GM21367 (cell line): ENCODE measurements around the gene DAB1.
A peak's percentile ranks its signal among the peaks of the same experiment; 100 is the strongest.
"Not testable (repeated sequence)": the region's sequence is repeated elsewhere in the genome, so short reads cannot be mapped to it uniquely, and the experiment has no call there.

ENCODE experiments used
- ATAC-seq: cut with Tn5 transposase; IDR thresholded peaks from one replicate; pipeline ENCODE4 v1.9.1; 2021; ENCODE audit not compliant: unreplicated experiment

Gene DAB1

DNA sequence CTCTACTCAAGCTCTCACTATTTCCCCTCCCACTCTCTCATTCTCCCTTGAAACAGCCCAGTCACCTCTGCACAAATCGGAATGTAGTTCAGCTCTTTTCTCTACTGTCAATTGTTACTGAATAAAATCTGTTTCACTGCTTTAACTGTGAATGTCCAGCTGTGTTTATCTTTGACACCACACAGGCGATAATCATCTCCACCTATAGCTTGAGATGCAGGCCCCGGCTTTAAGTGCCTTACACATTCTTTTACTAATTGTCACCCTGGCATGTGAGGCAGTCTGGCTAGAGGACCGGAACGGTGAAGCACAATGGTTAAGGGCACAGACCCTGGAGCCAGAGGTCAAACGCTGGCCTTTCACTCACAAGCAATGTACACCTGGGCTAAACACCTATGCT, 335.2 kb downstream of the DAB1 start:
- no peak for ATAC-seq

DNA sequence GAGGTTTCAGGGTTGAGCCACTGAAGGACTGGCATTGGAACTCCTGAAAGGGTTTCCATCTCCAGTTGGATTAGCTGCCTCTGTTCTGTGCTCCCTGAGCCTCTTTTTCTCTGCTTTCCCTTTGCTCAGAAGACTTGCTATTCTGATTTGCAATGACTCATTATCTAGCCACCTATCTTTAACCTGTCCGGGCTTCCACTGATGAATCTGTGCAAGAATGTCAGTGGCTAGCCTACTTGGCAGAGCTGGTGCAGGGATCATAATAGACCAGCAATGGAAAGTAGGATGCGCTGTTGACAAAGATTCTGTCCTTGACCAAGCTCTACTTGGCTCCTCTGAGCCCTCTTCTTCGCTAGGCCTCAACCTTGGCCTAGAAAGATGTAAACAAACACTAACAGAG, 336.2 kb downstream of the DAB1 start:
- not testable (repeated sequence) for ATAC-seq

DNA sequence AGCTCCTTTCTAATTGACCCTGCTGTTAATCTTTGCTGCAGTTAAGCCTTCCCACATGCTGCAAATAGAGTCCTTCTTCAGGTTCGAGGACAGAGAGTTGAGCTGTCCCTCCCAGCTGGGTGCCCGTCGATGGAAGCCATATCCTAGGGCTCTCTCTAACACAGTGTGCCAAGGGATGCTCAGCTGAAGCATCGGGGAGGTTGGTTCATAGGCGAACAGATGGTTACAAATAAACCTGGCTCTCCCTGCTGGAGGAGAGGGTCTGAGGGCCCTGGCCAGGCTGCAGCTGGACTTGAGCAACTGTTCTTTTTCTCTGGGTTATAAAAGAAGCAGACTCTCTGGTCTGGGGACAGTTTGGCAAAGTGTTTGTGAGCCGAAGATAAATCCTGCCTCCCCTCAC, 337.7 kb downstream of the DAB1 start:
- ATAC-seq = no peak

DNA sequence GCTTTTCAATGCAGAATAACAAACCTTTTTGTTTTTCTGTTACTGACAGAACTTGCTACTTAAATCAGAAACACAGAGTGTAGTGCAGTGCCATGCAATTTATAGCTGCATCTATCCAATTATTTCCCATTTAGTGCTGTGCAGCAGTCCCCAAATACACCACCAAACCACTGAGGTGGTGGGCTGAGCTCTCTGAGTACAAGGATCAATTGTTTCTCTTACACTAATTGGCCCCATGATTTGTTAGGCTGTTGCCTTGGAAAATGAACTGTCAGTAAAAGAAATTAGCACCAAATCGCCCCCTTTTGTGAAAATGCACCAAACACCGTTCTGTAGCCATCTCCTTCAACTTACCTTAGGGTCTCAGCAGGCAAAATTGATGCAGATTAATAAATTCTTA, 339.2 kb downstream of the DAB1 start:
- ATAC-seq = no peak

DNA sequence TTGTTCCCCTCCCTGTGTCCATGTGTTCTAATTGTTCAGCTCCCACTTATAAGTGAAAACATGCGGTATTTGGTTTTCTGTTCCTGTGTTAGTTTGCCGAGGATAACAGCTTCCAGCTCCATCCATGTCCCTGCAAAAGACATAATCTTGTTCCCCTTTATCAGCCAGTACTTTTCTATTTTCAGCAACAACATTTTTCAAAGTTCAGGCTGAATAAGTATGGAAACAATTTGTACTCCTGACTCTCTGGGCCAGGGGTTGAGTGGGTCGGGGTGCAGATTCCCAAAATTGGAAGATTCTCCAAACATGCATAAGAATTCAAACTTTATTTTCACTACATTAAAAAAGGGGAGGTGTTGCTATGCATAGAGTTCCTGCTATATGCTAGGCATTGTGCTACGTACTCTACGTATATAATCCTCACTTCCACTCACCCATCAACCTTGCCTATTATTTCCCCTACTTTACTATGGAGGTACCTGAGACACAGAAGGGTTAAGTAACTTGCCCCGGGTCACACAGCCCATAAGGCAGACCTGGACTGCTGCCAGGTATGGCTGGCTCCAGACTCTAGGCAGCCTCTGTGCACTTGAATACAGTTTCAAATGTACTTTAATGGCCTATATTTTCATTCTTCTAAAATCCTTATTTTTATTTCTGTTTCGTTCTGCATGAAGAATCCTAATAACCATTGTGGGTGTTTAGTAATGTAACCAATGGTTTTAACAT, 341.0 kb downstream of the DAB1 start:
- no peak for ATAC-seq

DNA sequence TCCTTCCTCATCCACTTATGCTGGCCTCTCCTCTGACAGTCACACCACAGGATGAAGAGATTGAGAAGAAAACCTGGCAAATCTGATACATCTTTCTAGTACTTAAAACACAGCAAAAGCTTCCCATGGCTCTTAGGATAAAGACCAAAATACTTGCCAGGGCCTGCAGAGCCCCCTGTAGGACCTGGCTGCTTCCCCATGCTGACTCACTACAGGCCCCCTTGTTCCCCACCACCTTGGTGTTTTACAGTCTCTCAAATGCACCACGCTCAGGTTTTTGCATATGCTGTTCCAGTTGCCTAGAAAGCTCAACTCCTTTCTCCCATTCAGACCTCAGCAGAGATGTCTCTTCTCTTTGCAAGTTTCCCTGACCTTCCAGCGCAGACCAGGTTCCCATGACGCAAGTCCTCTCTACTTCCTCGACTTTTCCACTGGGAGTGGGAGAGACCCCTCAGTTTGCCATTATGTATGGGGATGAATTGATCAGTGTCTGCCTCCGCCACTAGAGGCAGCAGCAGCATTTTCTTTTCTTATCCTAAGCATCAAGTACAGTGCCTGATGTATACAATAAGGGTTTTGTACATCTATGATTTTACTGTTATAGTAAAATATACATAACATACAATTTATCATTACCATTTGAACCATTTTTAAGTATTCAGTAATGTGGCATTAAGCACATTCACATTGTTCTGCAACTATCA, 344.3 kb downstream of the DAB1 start:
- ATAC-seq = no peak

DNA sequence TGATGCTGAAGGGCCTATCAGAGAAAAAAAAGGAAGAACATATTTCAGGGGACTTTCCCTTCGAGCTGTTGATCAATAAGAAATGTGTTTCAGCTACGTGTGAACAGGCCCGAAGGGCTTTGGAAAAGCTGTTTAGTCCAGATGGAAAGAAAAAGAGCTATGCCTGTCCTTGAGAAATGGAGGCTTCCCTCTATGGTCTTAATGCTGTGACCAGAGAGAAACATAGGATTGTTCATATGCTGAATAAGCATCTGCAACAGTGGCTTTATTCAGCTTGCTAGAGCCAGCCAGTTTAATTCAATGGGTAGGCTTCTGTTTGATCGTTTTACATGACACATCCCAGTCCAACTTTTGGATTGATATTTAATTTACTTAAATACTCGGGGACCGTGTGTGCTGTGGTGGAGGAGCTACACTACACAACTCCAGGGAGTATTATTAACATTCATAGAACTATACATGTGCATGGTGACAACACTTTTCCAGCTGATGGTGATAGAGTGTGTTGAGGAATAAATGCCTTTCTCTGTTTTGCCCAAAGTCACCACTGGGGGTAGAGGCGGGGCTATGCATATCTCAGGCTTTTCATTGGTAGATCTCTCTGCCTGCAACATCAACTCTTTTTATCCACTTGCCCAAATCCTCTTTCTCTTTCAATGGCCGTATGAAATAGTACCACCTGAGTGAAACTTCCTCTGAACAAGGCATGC, 351.3 kb downstream of the DAB1 start:
- peak; percentile 71 for ATAC-seq

DNA sequence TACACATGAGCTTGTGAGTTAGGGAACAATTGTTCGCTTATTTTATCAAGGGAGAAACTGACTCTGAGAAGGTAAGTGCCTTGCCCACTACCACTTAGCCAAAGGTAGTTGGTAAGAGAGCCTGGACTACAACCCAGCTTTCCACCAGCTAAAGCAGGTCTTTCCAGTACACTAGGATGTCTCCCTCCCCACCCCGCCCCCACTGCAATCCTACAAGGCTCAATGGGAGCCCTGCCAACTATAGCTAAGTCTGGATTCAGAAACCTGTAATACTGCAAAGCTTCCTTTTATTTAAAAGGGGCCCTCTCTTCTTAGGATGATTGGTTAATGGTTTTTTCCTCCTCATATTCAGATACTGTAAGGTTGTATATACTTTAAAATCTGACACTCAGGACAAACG, 356.0 kb downstream of the DAB1 start:
- no peak for ATAC-seq

DNA sequence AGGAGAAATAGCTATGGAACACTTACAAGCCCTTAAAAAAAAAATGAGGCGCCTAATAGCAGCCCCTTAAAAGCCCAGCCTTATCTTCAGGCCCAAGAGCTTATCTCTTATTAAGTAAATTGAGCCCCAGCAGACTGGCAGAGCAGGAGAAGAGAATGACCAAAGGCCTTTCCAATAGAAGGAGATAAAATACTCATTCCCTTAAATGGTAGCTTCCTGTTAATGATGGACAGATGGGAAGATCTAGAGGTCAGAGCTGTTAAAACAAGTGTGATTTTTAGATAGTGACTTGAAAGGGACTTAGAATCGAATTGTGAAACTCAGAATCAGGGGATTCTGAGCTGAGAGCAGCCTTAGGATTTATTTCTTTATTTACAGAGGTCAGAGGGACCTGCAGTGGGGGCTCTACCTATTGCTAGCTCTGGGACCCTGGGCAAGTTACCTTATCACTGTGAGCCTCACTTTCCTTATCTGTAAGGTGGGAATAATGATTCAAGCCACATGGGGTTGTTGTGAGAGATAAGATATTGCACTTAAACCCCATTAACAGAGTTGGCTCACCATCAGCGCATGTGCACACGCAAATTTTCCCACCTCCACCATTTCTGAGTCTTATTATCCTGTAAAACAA, 356.8 kb downstream of the DAB1 start:
- no peak for ATAC-seq

DNA sequence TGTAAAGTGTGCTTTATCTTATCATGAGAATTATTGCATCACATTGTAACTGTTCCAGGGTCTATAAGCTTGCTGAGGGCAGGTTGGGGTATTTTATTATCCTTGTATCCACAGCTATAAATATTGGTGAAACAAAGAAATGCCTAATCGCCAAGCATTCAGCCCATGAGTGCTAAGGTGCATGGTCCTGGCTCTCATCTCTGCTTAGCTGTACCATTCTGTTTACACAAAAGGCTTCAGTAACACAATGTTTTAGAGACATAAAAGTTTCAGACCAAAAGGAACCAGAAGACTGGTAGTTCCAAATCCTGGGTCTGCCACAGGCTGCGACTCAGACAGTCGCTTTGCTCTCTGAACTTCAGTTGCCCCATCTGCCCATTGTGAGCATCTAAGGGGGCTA, 358.4 kb downstream of the DAB1 start:
- no peak for ATAC-seq

DNA sequence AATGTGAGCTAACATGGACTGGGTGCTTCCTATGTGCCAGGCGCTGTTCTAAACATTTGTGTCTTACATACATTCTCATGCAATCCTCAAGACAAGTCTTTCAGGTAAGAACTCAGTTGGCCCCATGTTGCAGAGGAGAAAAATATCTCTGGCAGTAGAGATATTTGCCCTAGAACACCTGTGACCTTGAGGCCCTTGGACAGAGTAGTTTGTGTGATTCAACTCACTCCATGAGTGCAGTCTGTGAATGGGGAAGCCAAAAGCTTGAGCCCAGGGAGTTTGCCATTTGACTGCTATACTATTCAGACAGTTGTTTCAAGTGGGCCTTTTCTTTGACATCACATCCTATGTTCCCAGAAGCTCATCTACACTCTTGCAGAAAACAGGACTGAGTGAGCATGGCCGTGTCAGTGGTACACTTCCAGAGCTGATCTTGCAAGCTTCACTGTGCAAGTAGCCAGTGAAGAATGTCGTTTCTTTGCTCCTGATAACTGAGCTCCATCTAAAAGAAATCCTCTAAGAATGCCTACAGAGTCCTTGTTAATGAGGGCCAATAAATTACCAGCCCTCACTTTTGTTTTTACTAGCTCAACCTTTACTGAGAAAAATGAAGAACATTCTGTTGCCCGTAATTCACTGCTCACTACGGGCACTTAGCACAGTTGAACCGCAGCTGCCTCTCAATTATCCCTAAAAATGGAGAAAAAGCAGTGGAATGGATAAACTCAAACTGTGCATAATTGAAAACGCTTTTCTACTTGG, 359.3 kb downstream of the DAB1 start:
- ATAC-seq = no peak

DNA sequence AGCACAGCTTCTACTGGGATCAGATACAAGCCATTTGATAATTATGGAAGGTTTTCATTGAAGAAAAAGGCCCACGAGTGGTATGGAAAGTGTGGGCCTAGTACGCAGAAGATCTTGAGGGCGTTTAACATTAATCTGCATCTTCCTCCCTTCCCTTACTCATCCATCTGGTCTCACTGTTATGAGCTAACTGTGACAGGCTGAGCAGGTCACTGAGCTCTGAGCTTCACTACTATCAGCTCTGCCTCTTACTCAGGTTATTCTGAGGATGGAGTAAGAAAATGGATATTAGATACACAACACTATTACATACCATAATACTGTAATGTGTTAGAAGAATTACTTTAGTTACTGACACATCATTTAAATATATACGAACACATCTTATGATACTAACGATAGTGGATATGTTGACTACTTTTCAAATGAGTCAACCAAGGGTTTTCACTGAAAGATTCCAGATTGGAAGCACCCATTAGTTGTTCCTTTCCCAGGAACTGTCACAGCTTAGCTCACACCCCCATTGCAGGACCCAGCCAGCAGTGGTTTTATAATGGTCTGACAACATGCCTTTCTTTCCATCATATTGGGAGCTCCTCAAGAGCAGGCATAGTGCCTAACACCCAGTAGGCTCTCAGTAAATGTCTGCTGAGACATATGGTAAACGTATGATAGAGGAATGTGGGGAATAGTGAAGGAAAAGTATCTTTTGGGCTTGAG, 360.3 kb downstream of the DAB1 start:
- no peak for ATAC-seq

DNA sequence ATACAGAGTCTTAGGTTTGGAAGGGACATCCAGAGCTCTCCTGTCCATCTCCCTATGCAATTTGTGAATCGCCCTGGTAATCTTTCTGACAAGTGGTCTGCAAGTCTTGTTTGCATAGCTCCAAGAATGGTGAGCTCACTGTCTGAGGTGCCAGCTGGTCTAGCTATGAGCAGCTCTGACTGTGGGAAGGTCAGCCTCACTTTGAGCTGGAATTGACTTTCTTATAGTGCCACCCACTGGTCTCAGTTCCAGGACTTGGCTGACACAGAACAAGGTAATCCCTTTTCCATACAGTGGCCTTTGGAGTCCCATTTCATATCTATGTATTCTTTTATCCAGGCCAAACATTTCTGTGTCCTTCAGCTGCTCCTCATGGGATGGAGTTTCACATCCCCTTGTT, 362.5 kb downstream of the DAB1 start:
- no peak for ATAC-seq

DNA sequence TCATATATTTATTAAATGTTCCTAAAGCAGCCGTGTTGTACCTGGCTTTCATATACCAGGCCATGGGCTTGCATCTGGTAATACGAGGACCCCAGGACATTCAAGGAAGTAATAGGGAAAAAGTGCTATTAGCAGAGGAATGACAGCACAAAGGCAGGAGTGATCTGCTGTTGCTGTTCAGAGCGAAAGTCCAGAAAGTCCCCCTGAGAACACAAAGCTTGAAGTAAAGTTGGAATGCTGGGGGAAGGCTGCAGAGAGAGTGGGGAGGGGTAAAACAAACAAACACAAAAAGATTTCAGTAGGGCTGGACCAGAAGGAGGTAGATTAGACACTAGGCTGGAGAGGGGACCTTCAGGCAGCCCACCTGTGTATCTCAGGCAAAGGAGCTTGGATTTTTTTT, 363.4 kb downstream of the DAB1 start:
- ATAC-seq = no peak

DNA sequence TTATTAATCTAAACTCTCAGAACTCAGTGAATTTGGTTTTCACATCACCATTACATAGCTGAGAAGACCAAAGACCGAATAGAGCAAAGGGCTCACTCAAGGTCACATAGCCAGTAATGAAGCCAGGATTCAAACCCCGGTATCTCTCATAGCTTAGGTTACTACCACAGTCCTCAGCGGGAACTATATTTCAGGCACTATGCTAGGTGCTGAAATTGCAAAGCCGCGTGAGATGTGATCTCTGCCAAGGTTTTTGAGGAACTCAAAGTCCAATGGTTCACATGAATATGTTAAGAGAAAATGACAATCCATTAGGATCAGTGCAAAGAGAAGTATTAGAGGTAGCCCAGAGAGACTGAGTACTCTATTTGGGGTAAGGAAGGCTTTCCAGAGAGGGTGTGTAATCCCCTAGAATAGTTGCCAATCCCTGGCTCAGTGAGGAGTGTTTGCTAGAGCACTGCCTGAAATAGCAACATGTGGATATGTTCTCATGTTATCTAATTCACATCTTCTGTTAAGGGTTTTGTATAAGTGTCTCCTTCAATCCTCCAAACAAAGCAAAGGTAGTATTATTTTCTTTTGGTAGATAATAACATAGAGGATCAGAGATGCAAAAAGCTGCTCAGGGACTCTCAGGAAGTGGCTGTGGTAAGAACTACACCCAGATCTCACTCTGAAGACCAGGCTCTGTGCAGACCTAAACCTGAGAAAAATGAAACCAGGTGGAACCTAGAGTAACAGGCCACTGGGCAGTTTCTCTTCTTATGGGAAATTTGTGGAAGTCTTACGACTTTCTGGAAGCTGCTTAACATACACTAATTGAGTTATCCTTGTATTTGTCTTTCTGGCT, 365.0 kb downstream of the DAB1 start:
- ATAC-seq = no peak

DNA sequence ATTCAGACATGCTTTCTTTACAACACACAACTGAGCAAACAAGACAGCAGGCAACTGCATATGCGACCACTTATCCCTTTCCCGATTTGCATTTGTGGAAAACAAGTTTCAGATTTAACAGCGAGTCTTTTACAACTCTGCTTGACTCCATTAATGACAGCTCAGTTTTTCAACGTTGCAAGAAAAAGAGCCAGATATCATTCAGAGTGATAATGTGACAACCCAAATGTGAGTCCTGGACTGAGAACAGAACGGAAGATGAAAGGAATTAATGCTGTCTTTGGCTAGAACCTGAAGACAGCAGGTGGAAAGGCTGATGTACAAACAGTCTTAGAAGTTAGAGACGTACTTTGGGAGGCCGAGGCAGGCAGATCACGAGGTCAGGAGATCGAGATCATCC, 375.0 kb downstream of the DAB1 start:
- no peak for ATAC-seq

DNA sequence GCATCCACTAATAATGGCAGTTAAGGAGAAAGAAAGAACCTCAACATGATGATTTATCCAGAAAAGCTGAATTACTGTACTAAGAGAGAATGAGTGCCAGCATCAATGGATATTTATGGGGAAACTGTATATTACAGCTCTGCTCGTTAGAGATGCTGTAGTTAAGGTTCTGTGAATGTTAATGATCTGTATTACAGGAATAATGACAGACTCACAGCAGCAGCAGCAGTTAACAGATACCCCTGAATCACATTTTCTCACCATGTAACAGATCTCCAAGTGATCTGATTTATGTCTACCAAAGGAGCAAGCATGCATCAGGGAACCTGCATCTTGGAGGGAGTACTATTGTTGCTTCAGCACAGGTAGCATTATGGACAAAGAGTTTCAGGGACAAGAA, 377.4 kb downstream of the DAB1 start:
- no peak for ATAC-seq

DNA sequence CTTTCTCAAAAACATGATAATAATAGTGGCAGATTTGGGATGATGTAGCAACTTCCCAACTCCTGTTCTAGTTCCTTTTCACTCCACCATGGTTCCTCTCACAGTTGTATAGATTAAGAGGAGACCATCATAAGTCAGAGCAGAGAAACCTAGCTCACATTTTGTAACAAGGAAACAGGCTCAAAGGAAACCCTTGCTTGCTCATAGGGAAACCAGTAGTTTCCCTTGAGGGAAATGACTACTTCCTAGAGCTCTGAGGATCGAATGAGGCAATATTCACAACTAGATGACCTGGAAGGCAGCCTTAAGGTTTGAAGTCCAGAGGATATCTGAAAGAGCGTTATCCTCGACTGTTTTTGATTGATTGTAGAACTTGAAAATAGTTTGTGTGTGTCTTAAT, 382.0 kb downstream of the DAB1 start:
- ATAC-seq = no peak

DNA sequence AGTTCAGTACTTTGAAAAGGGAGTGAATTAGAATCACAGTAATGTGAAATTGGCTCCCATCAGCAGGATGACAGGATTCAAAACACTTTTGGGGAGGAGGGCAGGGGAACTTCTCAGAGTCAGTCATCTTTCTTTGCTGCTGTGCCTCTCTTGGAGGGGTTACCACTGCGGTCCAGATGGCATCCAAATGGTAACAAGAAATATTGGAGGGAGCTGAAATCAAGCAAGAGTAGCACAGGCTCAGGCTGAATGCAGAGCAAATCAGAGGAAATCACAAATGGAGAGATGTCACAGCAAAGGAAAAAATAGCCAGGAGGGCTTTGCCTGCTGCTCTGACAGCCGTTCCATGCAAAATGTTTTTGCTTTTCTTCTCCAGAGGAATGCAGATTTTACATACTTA, 383.0 kb downstream of the DAB1 start:
- no peak for ATAC-seq
